H1 (cell line): ENCODE measurements around the gene PLEKHA5. TPM values are rescaled to one million over a fixed set of nuclear protein-coding genes. Genes with fewer than 3 reads are reported as not detected.

Experiments
- CTCF ChIA-PET: fragments of 300-600 bp; sonication (Branson Sonifier 250); formaldehyde crosslinking; loops from one replicate; lab custom pipeline; 2021; ENCODE audit not compliant: partially characterized antibody; lab: Charles Lee
- POLR2A ChIA-PET: fragments of 300-600 bp; sonication (Branson Sonifier 250); formaldehyde crosslinking; loops from one replicate; lab custom pipeline; 2021; ENCODE audit warnings: inconsistent platforms; ENCODE audit not compliant: partially characterized antibody; lab: Charles Lee
- DNase-seq, 2 experiments: peaks; one replicate each; pipeline versions ENCODE4 v3.0.0 to v3.0.0-alpha.2; 2010 to 2022; ENCODE audit warnings: low spot score in 2 of 2, low read depth in 1 of 2, mixed read lengths in 1 of 2
- FAIRE-seq: peaks from 2 replicates; lab custom pipeline; 2011; peaks lifted over from hg19 to GRCh38; lab: Jason Lieb, UNC
- H2AFZ ChIP-seq: 2 replicates; pipeline ENCODE4 v1.8.1; 2012; ENCODE audit warnings: low read length, inconsistent platforms
- H2AK5ac ChIP-seq: 2 replicates; pipeline ENCODE4 v1.6.1; 2013; ENCODE audit warnings: low read depth, low read length
- H2BK120ac ChIP-seq: replicated peaks from 2 replicates; pipeline ENCODE3; 2013; ENCODE audit warnings: low read depth, low read length, inconsistent platforms
- H2BK12ac ChIP-seq: 2 replicates; pipeline ENCODE4 v1.6.1; 2013; ENCODE audit warnings: low read depth, low read length
- H2BK15ac ChIP-seq: 2 replicates; pipeline ENCODE4 v1.6.1; 2013; ENCODE audit warnings: low read length
- H2BK20ac ChIP-seq: 2 replicates; pipeline ENCODE4 v1.6.1; 2013; ENCODE audit warnings: low read length
- H2BK5ac ChIP-seq: 2 replicates; pipeline ENCODE4 v1.6.1; 2013; ENCODE audit warnings: low read depth, low read length
- H3K14ac ChIP-seq: 2 replicates; pipeline ENCODE4 v1.6.1; 2013; ENCODE audit warnings: inconsistent platforms; ENCODE audit not compliant: insufficient read length
- H3K18ac ChIP-seq: 2 replicates; pipeline ENCODE4 v1.6.1; 2013; ENCODE audit warnings: low read length; ENCODE audit errors: extremely low read depth
- H3K23ac ChIP-seq: 2 replicates; pipeline ENCODE4 v1.6.1; 2013; ENCODE audit warnings: inconsistent platforms; ENCODE audit not compliant: insufficient read length
- H3K23me2 ChIP-seq: 2 replicates; pipeline ENCODE4 v1.6.1; 2013; ENCODE audit warnings: low read depth, low read length
- H3K27ac ChIP-seq: 2 replicates; pipeline ENCODE4 v1.6.1; 2011; ENCODE audit warnings: low read depth, low read length, inconsistent platforms
- H3K27me3 ChIP-seq, 4 experiments: replicated peaks in 1 of 4; 1 replicate in 1 of 4; 2 replicates in 3 of 4; pipeline versions ENCODE4 v1.6.1 to v1.8.1; 2011 to 2013; ENCODE audit warnings: low read length in 3 of 4, mild to moderate bottlenecking in 3 of 4, inconsistent platforms in 2 of 4, mixed read lengths in 2 of 4, moderate library complexity in 1 of 4; ENCODE audit not compliant: control insufficient read depth in 3 of 4, insufficient read depth in 3 of 4; ENCODE audit errors: extremely low read depth in 1 of 4
- H3K36me3 ChIP-seq, 4 experiments: 2 replicates each; pipeline versions ENCODE4 v1.6.1 to v1.8.1; 2011 to 2013; ENCODE audit warnings: mild to moderate bottlenecking in 4 of 4, low read length in 3 of 4, moderate library complexity in 2 of 4, control low read depth in 1 of 4, inconsistent platforms in 1 of 4; ENCODE audit not compliant: insufficient read depth in 4 of 4, control insufficient read depth in 2 of 4
- H3K4ac ChIP-seq: replicated peaks from 2 replicates; pipeline ENCODE3; 2013; ENCODE audit warnings: low read length, low read depth, mixed read lengths, inconsistent platforms; ENCODE audit not compliant: insufficient read length
- H3K4me1 ChIP-seq, 4 experiments: replicated peaks in 1 of 4; 1 replicate in 1 of 4; 2 replicates in 3 of 4; pipeline versions ENCODE4 v1.6.1 to v1.8.1; 2011 to 2013; ENCODE audit warnings: low read length in 3 of 4, inconsistent platforms in 2 of 4, mixed read lengths in 1 of 4; ENCODE audit not compliant: insufficient read depth in 4 of 4, control insufficient read depth in 3 of 4
- H3K4me2 ChIP-seq, 2 experiments: 2 replicates each; pipeline versions ENCODE4 v1.6.1 to v1.8.1; 2011 to 2013; ENCODE audit warnings: low read depth in 2 of 2, low read length in 2 of 2, control low read depth in 1 of 2, inconsistent platforms in 1 of 2, mild to moderate bottlenecking in 1 of 2; ENCODE audit not compliant: insufficient read depth in 1 of 2
- H3K4me3 ChIP-seq, 4 experiments: fragments of 200-600, 300-600 bp in 1 of 4; sonication (generic), shearing (Covaris generic), sonication (Bioruptor Twin) in 1 of 4; 2 replicates each; pipeline versions ENCODE4 v1.5.1 to v1.8.1; 2011 to 2016; ENCODE audit warnings: low read length in 4 of 4, low read depth in 3 of 4, control low read depth in 2 of 4, inconsistent platforms in 2 of 4, mild to moderate bottlenecking in 2 of 4, mixed read lengths in 1 of 4, moderate library complexity in 1 of 4; ENCODE audit not compliant: insufficient read depth in 2 of 4; ENCODE audit errors: extremely low read depth in 1 of 4
- H3K56ac ChIP-seq: replicated peaks from 2 replicates; pipeline ENCODE3; 2013; ENCODE audit warnings: low read depth, mild to moderate bottlenecking, mixed read lengths, low read length, inconsistent platforms; ENCODE audit not compliant: insufficient read length
- H3K79me1 ChIP-seq: 2 replicates; pipeline ENCODE4 v1.6.1; 2013; ENCODE audit warnings: low read depth, low read length, control low read depth
- H3K79me2 ChIP-seq, 2 experiments: 2 replicates each; pipeline versions ENCODE4 v1.6.1 to v1.8.1; 2012 to 2013; ENCODE audit warnings: low read length in 2 of 2, mild to moderate bottlenecking in 2 of 2, inconsistent platforms in 1 of 2; ENCODE audit not compliant: insufficient read depth in 2 of 2, control insufficient read depth in 1 of 2
- H3K9ac ChIP-seq, 4 experiments: replicated peaks in 1 of 4; 1 replicate in 1 of 4; 2 replicates in 3 of 4; pipeline versions ENCODE4 v1.6.1 to v1.8.1; 2011 to 2013; ENCODE audit warnings: low read depth in 3 of 4, low read length in 3 of 4, control low read depth in 2 of 4, mild to moderate bottlenecking in 2 of 4, moderate library complexity in 2 of 4, inconsistent platforms in 1 of 4; ENCODE audit errors: extremely low read depth in 1 of 4
- H3K9me3 ChIP-seq, 2 experiments: 2 replicates each; pipeline versions ENCODE4 v1.6.1 to v1.8.1; 2012 to 2013; ENCODE audit warnings: mild to moderate bottlenecking in 2 of 2, moderate library complexity in 2 of 2, control low read depth in 1 of 2, inconsistent platforms in 1 of 2, low read depth in 1 of 2, low read length in 1 of 2, mixed read lengths in 1 of 2; ENCODE audit not compliant: insufficient read depth in 2 of 2
- H4K20me1 ChIP-seq, 2 experiments: replicated peaks in 1 of 2; 2 replicates each; pipeline versions ENCODE3 to v1.8.1; 2011 to 2013; ENCODE audit warnings: inconsistent platforms in 2 of 2, low read length in 2 of 2, mild to moderate bottlenecking in 1 of 2; ENCODE audit not compliant: insufficient read depth in 2 of 2, control insufficient read depth in 1 of 2
- H4K5ac ChIP-seq: 2 replicates; pipeline ENCODE4 v1.6.1; 2013; ENCODE audit warnings: low read length, low read depth, mixed read lengths, inconsistent platforms; ENCODE audit not compliant: insufficient read length
- H4K8ac ChIP-seq: 2 replicates; pipeline ENCODE4 v1.8.0; 2013; ENCODE audit warnings: mild to moderate bottlenecking, moderate library complexity, low read length, inconsistent platforms; ENCODE audit not compliant: insufficient read depth; ENCODE audit errors: extremely low read depth
- H4K91ac ChIP-seq: replicated peaks from 2 replicates; pipeline ENCODE3; 2013; ENCODE audit warnings: low read length, mixed read lengths, inconsistent platforms; ENCODE audit not compliant: insufficient read length
- CHD1 ChIP-seq: IDR thresholded peaks from 2 replicates; pipeline ENCODE4 v1.6.1; 2012; ENCODE audit warnings: low read depth, low read length, improper control_type of control experiment
- CREB1 ChIP-seq: IDR thresholded peaks from 2 replicates; pipeline ENCODE4 v1.6.1; 2012; ENCODE audit warnings: inconsistent platforms
- GABPA ChIP-seq: IDR thresholded peaks from 2 replicates; pipeline ENCODE4 v1.6.1; 2011; ENCODE audit warnings: mild to moderate bottlenecking, low read length, moderate library complexity, borderline replicate concordance; ENCODE audit not compliant: insufficient read depth
- JUN ChIP-seq: IDR thresholded peaks from 2 replicates; pipeline ENCODE4 v1.6.1; 2011; ENCODE audit warnings: low read depth, mild to moderate bottlenecking, improper control_type of control experiment, low read length
- KDM4A ChIP-seq: IDR thresholded peaks from one replicate; pipeline ENCODE4 v1.7.1; 2012; ENCODE audit warnings: low read depth, mild to moderate bottlenecking, moderate library complexity, low read length, inconsistent platforms; ENCODE audit not compliant: severe bottlenecking
- KDM5A ChIP-seq: fragments of 200-600 bp; IDR thresholded peaks from 2 replicates; pipeline ENCODE4 v1.7.1; 2012; ENCODE audit warnings: mild to moderate bottlenecking, low read length, inconsistent platforms, mixed read lengths
- POLR2AphosphoS5 ChIP-seq: IDR thresholded peaks from 2 replicates; pipeline ENCODE4 v1.6.1; 2011; ENCODE audit warnings: low read depth, low read length
- POU5F1 ChIP-seq: IDR thresholded peaks from 2 replicates; pipeline ENCODE4 v1.6.1; 2011; ENCODE audit warnings: low read depth, mild to moderate bottlenecking, low read length, moderate library complexity
- RAD21 ChIP-seq, 2 experiments: IDR thresholded peaks in 1 of 2; conservative IDR thresholded peaks in 1 of 2; 2 replicates each; pipeline ENCODE4 v1.6.1; 2011; ENCODE audit warnings: low read depth in 2 of 2, low read length in 2 of 2, improper control_type of control experiment in 1 of 2, inconsistent platforms in 1 of 2, mild to moderate bottlenecking in 1 of 2, moderate library complexity in 1 of 2
- RBBP5 ChIP-seq: IDR thresholded peaks from 2 replicates; pipeline ENCODE4 v1.7.1; 2012; ENCODE audit warnings: low read depth, mild to moderate bottlenecking, inconsistent platforms, low read length, moderate library complexity, borderline replicate concordance
- SRF ChIP-seq: IDR thresholded peaks from 2 replicates; pipeline ENCODE4 v1.6.1; 2011; ENCODE audit warnings: mild to moderate bottlenecking, low read depth, low read length, moderate library complexity
- WGBS, 2 experiments: shearing (Covaris generic) in 1 of 2; methylation state at CpG; one replicate each; pipeline versions ENCODE4 v1.1.6 to v1.1.7; 2013 to 2015; ENCODE audit warnings: low lambda C conversion rate in 2 of 2, mixed read lengths in 2 of 2, inconsistent platforms in 1 of 2, low coverage in 1 of 2, missing lambda C conversion rate in 1 of 2; ENCODE audit not compliant: insufficient replicate concordance in 2 of 2, insufficient coverage in 1 of 2, insufficient read length in 1 of 2; ENCODE audit errors: extremely low coverage in 1 of 2, missing lambda C conversion rate in 1 of 2; 5-methylcytosine and 5-hydroxymethylcytosine counted together
- polyA plus RNA-seq, 7 experiments: library from polyadenylated mRNA; depleted of rRNA in 3 of 7; stranded (reverse) in 5 of 7; unstranded in 2 of 7; fragments of >200 nt in 5 of 7; fragments of 200-250 nt in 2 of 7; gene quantifications; 1 replicate in 5 of 7; 2 replicates in 1 of 7; 4 replicates in 1 of 7; pipeline versions ENCODE4 v1.2.1 to v1.2.3, GENCODE V29; 2011 to 2013; ENCODE audit warnings: missing spikeins in 2 of 7, mixed read lengths in 2 of 7
- total RNA-seq: library from RNA; stranded (reverse); fragmentation: NEBNext Ultra II Directional; extraction: Animal tissue kit (Norgen Biotek cat#: 25700); gene quantifications from 2 replicates; pipeline ENCODE4 v1.2.1, GENCODE V29; 2021

PLEKHA5 gene
- total and polyA plus RNA-seq, 2 of the 8 experiments (the other 6 are each of a cell fraction or from before 2014, with no cell fraction given) = 17.2 to 66.1 TPM

- H3K27ac ChIP-seq = no peak overlapping the region
- POLR2A ChIA-PET = no interaction called here
- no peak overlapping the region for H4K91ac ChIP-seq
- no peak overlapping the region for H3K4me2 ChIP-seq
- H3K14ac ChIP-seq = no peak overlapping the region
- no peak overlapping the region for H2BK12ac ChIP-seq
- no peaks in the 10 kb centered on the region; the same call in 1 of the 2 replicates for H3K79me1 ChIP-seq
- H2BK20ac ChIP-seq = no peak overlapping the region
- H3K23ac ChIP-seq = no peak overlapping the region
- H3K4me1 ChIP-seq = no peaks in the 10 kb centered on the region
- no peak for DNase-seq
- no peak overlapping the region for H2AK5ac ChIP-seq
- no peak overlapping the region for H2AFZ ChIP-seq
- H4K5ac ChIP-seq = no peak overlapping the region
- H3K56ac ChIP-seq = no peak overlapping the region
- FAIRE-seq = no peak
- no peak overlapping the region for H2BK120ac ChIP-seq
- H4K8ac ChIP-seq = no peak overlapping the region
- H3K36me3 ChIP-seq = peaks cover 0 to 43% (median 16%) of the 10 kb centered on the region in 4 experiments; a peak in 5 of 8 replicates
- H4K20me1 ChIP-seq = no peaks in the 10 kb centered on the region
- H3K4ac ChIP-seq = no peak overlapping the region
- no peaks in the 10 kb centered on the region for H3K9me3 ChIP-seq
- H3K23me2 ChIP-seq = no peaks in the 10 kb centered on the region
- TF ChIP-seq CREB1 (no peak), POLR2AphosphoS5 (no peak), SRF (no peak), GABPA (no peak), KDM4A (no peak), POU5F1 (no peak), JUN (no peak), RBBP5 (no peak), RAD21 (IDR thresholded peaks at IDR 0.05 in 1 of 2, conservative IDR thresholded peaks at IDR 0.05 in 1 of 2; ENCODE audit: low read depth in 2 of 2, low read length in 2 of 2) (no peak), KDM5A (no peak), CHD1 (no peak)
- H3K79me2 ChIP-seq = no peaks in the 10 kb centered on the region; a peak in 1 of 4 replicates
- CTCF ChIA-PET = interaction anchor here (1.2 to 1.3 kb wide), 2 partner anchors 8 to 66 kb away, joined by 3 read pairs; no protein-coding TSS in a partner anchor
- H2BK15ac ChIP-seq = no peak overlapping the region
- no peak overlapping the region for H3K9ac ChIP-seq
- no peaks in the 10 kb centered on the region for H3K27me3 ChIP-seq
- H3K4me3 ChIP-seq = no peak overlapping the region
- WGBS, 2 experiments = 75% methylated on average over 6 of the region's 6 CpGs; no CpG with 5 or more reads in 1 of the 2 experiments
- H3K18ac ChIP-seq = no peak overlapping the region
- H2BK5ac ChIP-seq = no peak overlapping the region
Measured at GRCh38 chr12:19285793-19286448, 156.4 kb downstream of the PLEKHA5 start.
